GM18861 (cell line): ENCODE data around the gene CASKIN1.
A peak's percentile ranks its signal among the peaks of the same experiment; 100 is the strongest.

Experiments
- ATAC-seq: cut with Tn5 transposase; IDR thresholded peaks from one replicate; pipeline ENCODE4 v1.9.1; 2021; ENCODE audit not compliant: unreplicated experiment

Gene CASKIN1

GRCh38 chr16:2157480-2158261, 38.7 kb downstream of the CASKIN1 start:
- ATAC-seq = no peak

- ATAC-seq = no peak
These were observed 39.6 kb downstream of the CASKIN1 start for GRCh38 chr16:2156849-2157224.

GRCh38 chr16:2155977-2156848, 40.2 kb downstream of the CASKIN1 start:
- ATAC-seq = no peak

- ATAC-seq = peak; percentile 83
These were observed 41.1 kb downstream of the CASKIN1 start, which contains the start of gene TRAF7 for GRCh38 chr16:2155091-2155950. Gene TRAF7, plus strand, starts transcription at chr16:2155782. Its CDS starts 8,139 bp downstream, at chr16:2163921.

GRCh38 chr16:2154533-2155090, 41.8 kb downstream of the CASKIN1 start:
- ATAC-seq = no peak

GRCh38 chr16:2152695-2153506, 43.5 kb downstream of the CASKIN1 start:
- ATAC-seq = no peak

- ATAC-seq = no peak
These were observed 45.0 kb downstream of the CASKIN1 start for GRCh38 chr16:2151188-2152091.

GRCh38 chr16:2150418-2151187, 45.8 kb downstream of the CASKIN1 start:
- ATAC-seq = no peak

- no peak for ATAC-seq
These were observed 46.6 kb downstream of the CASKIN1 start for GRCh38 chr16:2149630-2150417.

GRCh38 chr16:2148714-2149629, 47.4 kb downstream of the CASKIN1 start:
- no peak for ATAC-seq

GRCh38 chr16:2147981-2148671, 48.3 kb downstream of the CASKIN1 start, which contains the start of gene RAB26:
Gene RAB26, plus strand, starts transcription at chr16:2148625. Its CDS starts 159 bp downstream, at chr16:2148784.
- ATAC-seq = no peak

GRCh38 chr16:2147378-2147777, 49.0 kb downstream of the CASKIN1 start:
- ATAC-seq = no peak

- no peak for ATAC-seq
These were observed 50.6 kb downstream of the CASKIN1 start for GRCh38 chr16:2145843-2146242.

GRCh38 chr16:2143878-2144485, 52.4 kb downstream of the CASKIN1 start:
- no peak for ATAC-seq
